ENCODE data around the gene ENAH. TPM values are rescaled to one million over a fixed set of nuclear protein-coding genes. Genes with fewer than 3 reads are reported as not detected.
"Not testable (repeated sequence)": the region's sequence is repeated elsewhere in the genome, so short reads cannot be mapped to it uniquely, and the experiment has no call there.

The ENAH gene
- total and polyA plus RNA-seq, 2 donors (not counting 1 experiment from before 2014, with no cell fraction given) = 1.3 to 1.6 TPM

- H2AFZ ChIP-seq (ENCODE audit: insufficient read depth, low read depth, low read length, poor library complexity, severe bottlenecking) = no peak overlapping the region
- peaks cover 7% of the 10 kb centered on the region for H3K9me3 Mint-ChIP-seq (ENCODE audit: insufficient read depth)
- no peaks in the 10 kb centered on the region for H3K36me3 ChIP-seq (replicated peaks in 1 of 2; ENCODE audit: control extremely low read depth in 1 of 2, control insufficient read depth in 1 of 2, extremely low read depth in 1 of 2, insufficient read depth in 2 of 2, low read length in 1 of 2)
- DNase-seq = no peak
- ChIA-PET POLR2A (no interaction called here), CTCF (interaction anchor here (0.7 kb wide), 1 partner anchor 325 kb away, joined by 3 read pairs; no protein-coding TSS in a partner anchor)
- no peak overlapping the region for H3K4me2 ChIP-seq (replicated peaks; ENCODE audit: low read depth, low read length, poor library complexity, severe bottlenecking)
- H3K4me3 Mint-ChIP-seq = no peak overlapping the region
- no peak overlapping the region for H3K4me3 ChIP-seq (ENCODE audit: control extremely low read depth in 1 of 5, extremely low read depth in 1 of 5, insufficient read depth in 1 of 5, low read depth in 2 of 5, low read length in 4 of 5)
- H3K79me2 ChIP-seq (ENCODE audit: control insufficient read depth, insufficient read depth, low read length) = no peaks in the 10 kb centered on the region
- no peaks in the 10 kb centered on the region for H3K4me1 Mint-ChIP-seq
- no peak for ATAC-seq (ENCODE audit: low read depth)
- H3K9me3 ChIP-seq (ENCODE audit: control extremely low read depth in 1 of 3, control insufficient read depth in 2 of 3, insufficient read depth in 1 of 3, low read length in 2 of 3) = no peaks in the 10 kb centered on the region
- intact Hi-C loops (cut with micrococcal nuclease) = no loop called here
- no peak overlapping the region for H3K9ac ChIP-seq (ENCODE audit: low read length)
- no peak overlapping the region for H3K27ac Mint-ChIP-seq
- no peaks in the 10 kb centered on the region for H3K4me1 ChIP-seq (ENCODE audit: control insufficient read depth in 2 of 2, insufficient read depth in 2 of 2, low read length in 2 of 2)
- TF ChIP-seq CTCF (IDR thresholded peaks at IDR 0.05) (no peak), EZH2 (IDR thresholded peaks at IDR 0.05; ENCODE audit: borderline replicate concordance, insufficient read depth, low read depth, low read length, poor library complexity, severe bottlenecking) (no peak)
- H3K27ac ChIP-seq (ENCODE audit: low read length in 2 of 2) = no peak overlapping the region
- 87% methylated on average over 2 of the region's 2 CpGs for WGBS (ENCODE audit: insufficient coverage)
- H4K20me1 ChIP-seq (ENCODE audit: control insufficient read depth, insufficient read depth, low read length, poor library complexity, severe bottlenecking) = no peaks in the 10 kb centered on the region
- peaks cover 0 to 2% (median 0%) of the 10 kb centered on the region in 4 experiments for H3K27me3 ChIP-seq (replicated peaks in 1 of 4; ENCODE audit: control extremely low read depth in 1 of 4, control insufficient read depth in 3 of 4, insufficient read depth in 4 of 4, low read length in 3 of 4)
- no peaks in the 10 kb centered on the region for H3K27me3 Mint-ChIP-seq
These were observed 46.4 kb upstream of the ENAH start for GRCh38 chr1:225699336-225699735.

GRCh38 chr1:225698194-225698593 lies 45.3 kb upstream of the ENAH start:
- WGBS (ENCODE audit: insufficient coverage) = 67% methylated on average over 2 of the region's 4 CpGs
- H4K20me1 ChIP-seq (ENCODE audit: control insufficient read depth, insufficient read depth, low read length, poor library complexity, severe bottlenecking); H3K4me2 ChIP-seq (replicated peaks; ENCODE audit: low read depth, low read length, poor library complexity, severe bottlenecking); DNase-seq; H3K36me3 ChIP-seq (replicated peaks in 1 of 2; ENCODE audit: control extremely low read depth in 1 of 2, control insufficient read depth in 1 of 2, extremely low read depth in 1 of 2, insufficient read depth in 2 of 2, low read length in 1 of 2); CTCF ChIA-PET; H3K27me3 ChIP-seq (replicated peaks in 1 of 4; ENCODE audit: control extremely low read depth in 1 of 4, control insufficient read depth in 3 of 4, insufficient read depth in 4 of 4, low read length in 3 of 4); H3K9ac ChIP-seq (ENCODE audit: low read length); H3K79me2 ChIP-seq (ENCODE audit: control insufficient read depth, insufficient read depth, low read length); POLR2A ChIA-PET; H3K4me1 ChIP-seq (ENCODE audit: control insufficient read depth in 2 of 2, insufficient read depth in 2 of 2, low read length in 2 of 2); H3K27me3 Mint-ChIP-seq; H3K27ac ChIP-seq (ENCODE audit: low read length in 2 of 2); H3K9me3 Mint-ChIP-seq (ENCODE audit: insufficient read depth); H3K4me3 ChIP-seq (ENCODE audit: control extremely low read depth in 1 of 5, extremely low read depth in 1 of 5, insufficient read depth in 1 of 5, low read depth in 2 of 5, low read length in 4 of 5); ATAC-seq (ENCODE audit: low read depth); intact Hi-C loops (cut with micrococcal nuclease); H3K27ac Mint-ChIP-seq; H3K4me3 Mint-ChIP-seq; H2AFZ ChIP-seq (ENCODE audit: insufficient read depth, low read depth, low read length, poor library complexity, severe bottlenecking); H3K4me1 Mint-ChIP-seq; H3K9me3 ChIP-seq (ENCODE audit: control extremely low read depth in 1 of 3, control insufficient read depth in 2 of 3, insufficient read depth in 1 of 3, low read length in 2 of 3): not testable (repeated sequence)

All from B cell (primary cell).